ENCODE measurements around the gene PRKAR1B. TPM values are rescaled to one million over a fixed set of nuclear protein-coding genes. Genes with fewer than 3 reads are reported as not detected.
A peak's percentile ranks its signal among the peaks of the same experiment; 100 is the strongest.

Gene PRKAR1B
- total RNA-seq, 1 experiment from 2014 or later: 43.3 TPM

DNA sequence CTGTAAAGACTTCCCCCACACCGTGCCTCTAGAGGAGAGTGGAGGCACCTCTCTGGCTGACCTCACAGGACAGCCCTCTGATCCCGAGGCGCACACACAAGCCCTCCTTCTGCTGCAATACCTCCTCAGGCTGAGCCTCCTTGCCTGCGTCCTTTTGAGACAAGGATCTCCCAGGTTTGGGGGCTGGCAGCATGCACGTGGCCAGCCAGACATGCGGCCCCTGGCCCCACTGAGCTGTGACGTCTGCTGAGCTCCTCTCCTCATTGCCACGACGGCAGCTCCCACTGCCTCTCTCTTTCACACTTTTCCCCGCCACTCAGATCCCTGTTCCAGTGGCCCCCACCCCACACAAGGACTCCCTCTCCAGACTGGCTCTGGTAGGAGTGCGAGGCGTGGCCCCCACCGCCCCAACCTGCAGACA is 12.8 kb downstream of the PRKAR1B start:
- no peak overlapping the region for H2BK5ac ChIP-seq (ENCODE audit: insufficient read length, low read length)
- TF ChIP-seq, protein P1, sequence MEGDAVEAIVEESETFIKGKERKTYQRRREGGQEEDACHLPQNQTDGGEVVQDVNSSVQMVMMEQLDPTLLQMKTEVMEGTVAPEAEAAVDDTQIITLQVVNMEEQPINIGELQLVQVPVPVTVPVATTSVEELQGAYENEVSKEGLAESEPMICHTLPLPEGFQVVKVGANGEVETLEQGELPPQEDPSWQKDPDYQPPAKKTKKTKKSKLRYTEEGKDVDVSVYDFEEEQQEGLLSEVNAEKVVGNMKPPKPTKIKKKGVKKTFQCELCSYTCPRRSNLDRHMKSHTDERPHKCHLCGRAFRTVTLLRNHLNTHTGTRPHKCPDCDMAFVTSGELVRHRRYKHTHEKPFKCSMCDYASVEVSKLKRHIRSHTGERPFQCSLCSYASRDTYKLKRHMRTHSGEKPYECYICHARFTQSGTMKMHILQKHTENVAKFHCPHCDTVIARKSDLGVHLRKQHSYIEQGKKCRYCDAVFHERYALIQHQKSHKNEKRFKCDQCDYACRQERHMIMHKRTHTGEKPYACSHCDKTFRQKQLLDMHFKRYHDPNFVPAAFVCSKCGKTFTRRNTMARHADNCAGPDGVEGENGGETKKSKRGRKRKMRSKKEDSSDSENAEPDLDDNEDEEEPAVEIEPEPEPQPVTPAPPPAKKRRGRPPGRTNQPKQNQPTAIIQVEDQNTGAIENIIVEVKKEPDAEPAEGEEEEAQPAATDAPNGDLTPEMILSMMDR (conservative IDR thresholded peaks at IDR 0.05): no peak
- H3K23ac ChIP-seq (ENCODE audit: insufficient read length, low read depth, low read length): no peak overlapping the region
- H3K4me3 Mint-ChIP-seq: peak overlapping the region in 1 of 2 experiments; percentile 27; a peak in 2 of 5 replicates
- no CpG with 5 or more reads among the region's 13 CpGs for WGBS (ENCODE audit: extremely low coverage, insufficient read length, low lambda C conversion rate)
- H3K56ac ChIP-seq (ENCODE audit: insufficient read length, low read depth, low read length): no peak overlapping the region
- peak overlapping the region; percentile 66 to 78 (median 67); a peak in 6 of 7 replicates for H3K27ac Mint-ChIP-seq
- no peak overlapping the region for H3K4me2 ChIP-seq (ENCODE audit: insufficient read depth, insufficient read length, low read length)
- H4K20me1 ChIP-seq (ENCODE audit: control insufficient read depth, insufficient read depth, insufficient read length): no peaks in the 10 kb centered on the region
- H2AK5ac ChIP-seq (ENCODE audit: insufficient read length, low read length): no peak overlapping the region
- peaks cover 4% of the 10 kb centered on the region for H3K27me3 Mint-ChIP-seq (ENCODE audit: low read depth)
- H3K27me3 ChIP-seq (ENCODE audit: insufficient read depth, low read length): no peaks in the 10 kb centered on the region
- H3K18ac ChIP-seq (ENCODE audit: insufficient read length, low read depth, low read length): no peak overlapping the region
- H3K23me2 ChIP-seq (ENCODE audit: insufficient read length, low read depth, low read length, poor library complexity, severe bottlenecking): peaks cover 3% of the 10 kb centered on the region
- H4K5ac ChIP-seq (ENCODE audit: insufficient read length, low read depth, low read length): no peak overlapping the region
- H3T11ph ChIP-seq (ENCODE audit: low read length): no peak overlapping the region
- H4K91ac ChIP-seq (ENCODE audit: insufficient read length, low read depth, low read length): no peak overlapping the region
- H3K9me3 Mint-ChIP-seq: peaks cover 0 to 3% of the 10 kb centered on the region in 2 experiments; a peak in 3 of 5 replicates
- no peak overlapping the region for H3K9ac ChIP-seq (ENCODE audit: extremely low read depth, insufficient read length, low read length)
- no peaks in the 10 kb centered on the region for H3K4me1 ChIP-seq (ENCODE audit: insufficient read depth, low read length)
- no peak overlapping the region for H3K27ac ChIP-seq (ENCODE audit: insufficient read length, low read depth, low read length)
- H3K14ac ChIP-seq (ENCODE audit: insufficient read depth, low read length): no peak overlapping the region
- no peaks in the 10 kb centered on the region; the same call in 1 of the 2 replicates for H3K79me2 ChIP-seq (ENCODE audit: insufficient read depth, low read length)
- H3K4me1 Mint-ChIP-seq: peaks cover 5 to 17% of the 10 kb centered on the region in 2 experiments
- peaks cover 13 to 26% (median 16%) of the 10 kb centered on the region in 3 experiments for H3K36me3 Mint-ChIP-seq (ENCODE audit: insufficient read depth in 1 of 3, low read depth in 3 of 3)
- H3K4ac ChIP-seq (ENCODE audit: low read depth, low read length): no peak overlapping the region
- H2BK15ac ChIP-seq (ENCODE audit: low read depth, low read length): no peak overlapping the region
- no peak overlapping the region for H2BK120ac ChIP-seq (ENCODE audit: low read depth, low read length, poor library complexity, severe bottlenecking)
- no peak overlapping the region for H4K8ac ChIP-seq (replicated peaks; ENCODE audit: insufficient read length, low read depth, low read length)
- no peak for DNase-seq
- no peak overlapping the region for H2BK12ac ChIP-seq (ENCODE audit: insufficient read length, low read depth, low read length)
- no peak overlapping the region for H2AFZ ChIP-seq (ENCODE audit: low read length)
- peaks cover 8% of the 10 kb centered on the region for H3K79me1 ChIP-seq (ENCODE audit: insufficient read depth, low read depth, low read length, poor library complexity, severe bottlenecking)
- H2BK20ac ChIP-seq (ENCODE audit: low read depth, low read length, poor library complexity, severe bottlenecking): no peak overlapping the region
- no peaks in the 10 kb centered on the region for H3K9me3 ChIP-seq (ENCODE audit: control insufficient read depth, low read depth, low read length)
